ENCODE data around the gene PPP2R1A. TPM values are rescaled to one million over a fixed set of nuclear protein-coding genes. Genes with fewer than 3 reads are reported as not detected.

Gene PPP2R1A
- total RNA-seq, 1 donor from 2014 or later = 163 TPM

DNA sequence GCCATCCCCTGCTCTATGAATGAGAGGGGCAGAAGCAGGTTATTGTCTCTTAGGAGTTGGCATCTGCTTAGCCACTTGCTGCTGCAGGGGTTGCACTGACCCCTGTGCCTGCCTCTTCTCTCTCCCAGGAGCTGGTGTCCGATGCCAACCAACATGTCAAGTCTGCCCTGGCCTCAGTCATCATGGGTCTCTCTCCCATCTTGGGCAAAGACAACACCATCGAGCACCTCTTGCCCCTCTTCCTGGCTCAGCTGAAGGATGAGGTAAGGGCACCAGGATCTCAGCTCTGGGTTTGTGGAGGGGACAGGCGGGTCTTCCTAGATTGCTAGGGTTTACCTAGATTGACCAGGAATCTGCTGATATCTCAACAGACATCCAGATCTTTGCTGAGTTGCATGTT is 26.5 kb downstream of the PPP2R1A start:
- intact Hi-C loops (cut with DNase I) = no loop called here
- Histone ChIP-seq H3K9me3 (no peaks in the 10 kb centered on the region), H3K36me3 (peaks cover 22 to 99% of the 10 kb centered on the region in 2 donors), H3K4me3 (no peak overlapping the region), H3K4me1 (no peaks in the 10 kb centered on the region), H3K27ac (no peak overlapping the region), H3K27me3 (no peaks in the 10 kb centered on the region)
- TF ChIP-seq POLR2A (IDR thresholded peaks at IDR 0.05) (no peak), POLR2AphosphoS5 (IDR thresholded peaks at IDR 0.05; ENCODE audit: insufficient read depth in 1 of 2, low read depth in 1 of 2) (no peak), CTCF (IDR thresholded peaks at IDR 0.05) (no peak)
- no peak for DNase-seq (ENCODE audit: extremely low spot score in 2 of 2)

- DNase-seq (ENCODE audit: extremely low spot score in 2 of 2) = no peak
- H3K4me3 ChIP-seq = no peak overlapping the region
- no peaks in the 10 kb centered on the region for H3K4me1 ChIP-seq
- TF ChIP-seq CTCF (IDR thresholded peaks at IDR 0.05) (no peak), POLR2AphosphoS5 (IDR thresholded peaks at IDR 0.05; ENCODE audit: insufficient read depth in 1 of 2, low read depth in 1 of 2) (no peak), POLR2A (IDR thresholded peaks at IDR 0.05) (no peak)
- no peaks in the 10 kb centered on the region for H3K27me3 ChIP-seq
- H3K9me3 ChIP-seq = no peaks in the 10 kb centered on the region
- intact Hi-C loops (cut with DNase I) = no loop called here
- H3K27ac ChIP-seq = no peak overlapping the region
- peaks cover 22 to 99% of the 10 kb centered on the region in 2 donors for H3K36me3 ChIP-seq
Measured at GRCh38 chr19:52217576-52217975, 27.7 kb downstream of the PPP2R1A start.

GRCh38 chr19:52219611-52220010 is 29.8 kb downstream of the PPP2R1A start:
- H3K36me3 ChIP-seq = peaks cover 16 to 99% of the 10 kb centered on the region in 2 donors
- intact Hi-C loops (cut with DNase I) = no loop called here
- H3K27me3 ChIP-seq = no peaks in the 10 kb centered on the region
- no peak overlapping the region for H3K4me3 ChIP-seq
- DNase-seq (ENCODE audit: extremely low spot score in 2 of 2) = no peak
- no peaks in the 10 kb centered on the region for H3K9me3 ChIP-seq
- TF ChIP-seq CTCF (IDR thresholded peaks at IDR 0.05) = no peak
- TF ChIP-seq POLR2AphosphoS5 (IDR thresholded peaks at IDR 0.05; ENCODE audit: insufficient read depth in 1 of 2, low read depth in 1 of 2) = no peak
- TF ChIP-seq POLR2A (IDR thresholded peaks at IDR 0.05) = no peak
- H3K4me1 ChIP-seq = no peaks in the 10 kb centered on the region
- H3K27ac ChIP-seq = no peak overlapping the region

GRCh38 chr19:52221031-52221430 is 31.2 kb downstream of the PPP2R1A start:
- Histone ChIP-seq H3K36me3 (peaks cover 7 to 97% of the 10 kb centered on the region in 2 donors), H3K9me3 (no peaks in the 10 kb centered on the region), H3K4me1 (no peaks in the 10 kb centered on the region), H3K4me3 (no peak overlapping the region), H3K27ac (no peak overlapping the region), H3K27me3 (no peaks in the 10 kb centered on the region)
- TF ChIP-seq POLR2A (IDR thresholded peaks at IDR 0.05) = no peak
- no peak for TF ChIP-seq CTCF (IDR thresholded peaks at IDR 0.05)
- TF ChIP-seq POLR2AphosphoS5 (IDR thresholded peaks at IDR 0.05; ENCODE audit: insufficient read depth in 1 of 2, low read depth in 1 of 2) = no peak
- intact Hi-C loops (cut with DNase I) = no loop called here
- DNase-seq (ENCODE audit: extremely low spot score in 2 of 2) = peak in 1 of 2 donors; percentile 54

GRCh38 chr19:52221831-52222375 is 32.1 kb downstream of the PPP2R1A start:
- Histone ChIP-seq H3K36me3 (peaks cover 4 to 97% of the 10 kb centered on the region in 2 donors), H3K4me1 (no peaks in the 10 kb centered on the region), H3K9me3 (no peaks in the 10 kb centered on the region), H3K27me3 (no peaks in the 10 kb centered on the region), H3K27ac (no peak overlapping the region), H3K4me3 (no peak overlapping the region)
- no peak for DNase-seq (ENCODE audit: extremely low spot score in 2 of 2)
- intact Hi-C loops (cut with DNase I) = no loop called here
- TF ChIP-seq POLR2A (IDR thresholded peaks at IDR 0.05) (no peak), CTCF (IDR thresholded peaks at IDR 0.05) (no peak), POLR2AphosphoS5 (IDR thresholded peaks at IDR 0.05; ENCODE audit: insufficient read depth in 1 of 2, low read depth in 1 of 2) (no peak)
